ENCODE results near the gene KHK.
A peak's percentile ranks its signal among the peaks of the same experiment; 100 is the strongest.

Gene KHK

DNA sequence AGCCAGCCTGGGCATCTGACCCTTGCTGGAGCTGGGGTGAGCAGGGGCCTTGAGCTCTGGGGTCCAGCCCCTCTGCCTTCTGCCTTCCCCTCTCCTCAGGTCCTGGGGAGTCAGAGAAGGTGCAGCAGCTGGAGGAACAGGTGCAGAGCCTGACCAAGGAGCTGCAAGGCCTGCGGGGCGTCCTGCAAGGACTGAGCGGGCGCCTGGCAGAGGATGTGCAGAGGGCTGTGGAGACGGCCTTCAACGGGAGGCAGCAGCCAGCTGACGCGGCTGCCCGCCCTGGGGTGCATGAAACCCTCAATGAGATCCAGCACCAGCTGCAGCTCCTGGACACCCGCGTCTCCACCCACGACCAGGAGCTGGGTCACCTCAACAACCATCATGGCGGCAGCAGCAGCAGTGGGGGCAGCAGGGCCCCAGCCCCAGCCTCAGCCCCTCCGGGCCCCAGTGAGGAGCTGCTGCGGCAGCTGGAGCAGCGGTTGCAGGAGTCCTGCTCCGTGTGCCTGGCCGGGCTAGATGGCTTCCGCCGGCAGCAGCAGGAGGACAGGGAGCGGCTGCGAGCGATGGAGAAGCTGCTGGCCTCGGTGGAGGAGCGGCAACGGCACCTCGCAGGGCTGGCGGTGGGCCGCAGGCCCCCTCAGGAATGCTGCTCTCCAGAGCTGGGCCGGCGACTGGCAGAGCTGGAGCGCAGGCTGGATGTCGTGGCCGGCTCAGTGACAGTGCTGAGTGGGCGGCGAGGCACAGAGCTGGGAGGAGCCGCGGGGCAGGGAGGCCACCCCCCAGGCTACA, 4.4 kb upstream of the KHK start:
- DNase-seq (ENCODE audit: low spot score): no peak

DNA sequence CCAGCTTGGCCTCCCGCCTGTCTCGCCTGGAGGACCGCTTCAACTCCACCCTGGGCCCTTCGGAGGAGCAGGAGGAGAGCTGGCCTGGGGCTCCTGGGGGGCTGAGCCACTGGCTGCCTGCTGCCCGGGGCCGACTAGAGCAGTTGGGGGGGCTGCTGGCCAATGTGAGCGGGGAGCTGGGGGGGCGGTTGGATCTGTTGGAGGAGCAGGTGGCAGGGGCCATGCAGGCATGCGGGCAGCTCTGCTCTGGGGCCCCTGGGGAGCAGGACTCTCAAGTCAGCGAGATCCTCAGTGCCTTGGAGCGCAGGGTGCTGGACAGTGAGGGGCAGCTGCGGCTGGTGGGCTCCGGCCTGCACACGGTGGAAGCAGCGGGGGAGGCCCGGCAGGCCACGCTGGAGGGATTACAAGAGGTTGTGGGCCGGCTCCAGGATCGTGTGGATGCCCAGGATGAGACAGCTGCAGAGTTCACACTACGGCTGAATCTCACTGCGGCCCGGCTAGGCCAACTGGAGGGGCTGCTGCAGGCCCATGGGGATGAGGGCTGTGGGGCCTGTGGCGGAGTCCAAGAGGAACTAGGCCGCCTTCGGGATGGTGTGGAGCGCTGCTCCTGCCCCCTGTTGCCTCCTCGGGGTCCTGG, 3.7 kb upstream of the KHK start:
- DNase-seq (ENCODE audit: low spot score): no peak

DNA sequence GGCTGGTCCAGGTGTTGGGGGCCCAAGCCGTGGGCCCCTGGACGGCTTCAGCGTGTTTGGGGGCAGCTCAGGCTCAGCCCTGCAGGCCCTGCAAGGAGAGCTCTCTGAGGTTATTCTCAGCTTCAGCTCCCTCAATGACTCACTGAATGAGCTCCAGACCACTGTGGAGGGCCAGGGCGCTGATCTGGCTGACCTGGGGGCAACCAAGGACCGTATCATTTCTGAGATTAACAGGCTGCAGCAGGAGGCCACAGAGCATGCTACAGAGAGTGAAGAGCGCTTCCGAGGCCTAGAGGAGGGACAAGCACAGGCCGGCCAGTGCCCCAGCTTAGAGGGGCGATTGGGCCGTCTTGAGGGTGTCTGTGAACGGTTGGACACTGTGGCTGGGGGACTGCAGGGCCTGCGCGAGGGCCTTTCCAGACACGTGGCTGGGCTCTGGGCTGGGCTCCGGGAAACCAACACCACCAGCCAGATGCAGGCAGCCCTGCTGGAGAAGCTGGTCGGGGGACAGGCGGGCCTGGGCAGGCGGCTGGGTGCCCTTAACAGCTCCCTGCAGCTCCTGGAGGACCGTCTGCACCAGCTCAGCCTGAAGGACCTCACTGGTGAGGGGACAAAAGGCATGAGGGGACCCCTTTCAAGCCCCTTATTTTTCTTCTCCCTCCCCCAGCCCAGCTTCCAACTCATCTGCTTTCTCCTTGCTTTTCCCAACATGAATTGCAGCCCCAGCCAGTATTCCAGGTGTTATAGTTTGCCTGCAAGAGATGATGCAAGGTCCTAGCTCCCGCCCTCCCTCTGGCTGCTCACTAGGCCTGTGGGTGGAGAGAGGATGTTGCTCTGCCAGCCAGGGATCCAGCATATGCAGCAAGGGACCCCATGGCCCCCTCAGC, 2.9 kb upstream of the KHK start:
- no peak for DNase-seq (ENCODE audit: low spot score)

DNA sequence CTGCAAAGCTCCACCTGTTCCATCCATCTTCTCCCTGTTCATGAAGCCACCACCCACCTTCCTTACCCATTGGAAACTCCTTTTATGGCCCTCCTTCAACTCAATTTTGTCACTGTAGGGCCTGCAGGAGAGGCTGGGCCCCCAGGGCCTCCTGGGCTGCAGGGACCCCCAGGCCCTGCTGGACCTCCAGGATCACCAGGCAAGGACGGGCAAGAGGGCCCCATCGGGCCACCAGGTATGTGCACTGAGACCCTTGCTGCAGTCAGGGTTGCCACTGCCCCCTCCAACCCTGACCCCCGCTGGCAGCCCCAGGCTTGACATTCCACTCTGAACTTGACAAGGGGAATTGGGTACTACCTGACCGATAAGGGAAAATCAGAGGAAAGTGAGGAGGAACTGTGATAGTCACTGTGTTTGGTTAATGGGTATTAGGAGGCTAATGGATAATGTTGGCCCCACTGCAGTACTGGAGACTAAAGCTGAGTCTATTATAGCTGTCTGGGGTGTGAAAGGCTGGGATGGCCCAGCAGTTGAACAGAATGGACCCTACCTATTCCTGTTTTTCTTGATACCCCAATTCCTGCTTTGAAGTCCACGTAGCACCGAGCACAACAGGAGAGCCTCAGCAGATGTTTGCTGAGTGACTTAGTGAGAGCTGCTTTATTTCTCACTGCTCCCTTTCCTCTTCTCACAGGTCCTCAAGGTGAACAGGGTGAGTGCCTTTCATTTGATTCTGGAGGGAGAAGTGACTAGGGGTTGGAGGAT, 2.1 kb upstream of the KHK start:
- DNase-seq (ENCODE audit: low spot score): no peak

DNA sequence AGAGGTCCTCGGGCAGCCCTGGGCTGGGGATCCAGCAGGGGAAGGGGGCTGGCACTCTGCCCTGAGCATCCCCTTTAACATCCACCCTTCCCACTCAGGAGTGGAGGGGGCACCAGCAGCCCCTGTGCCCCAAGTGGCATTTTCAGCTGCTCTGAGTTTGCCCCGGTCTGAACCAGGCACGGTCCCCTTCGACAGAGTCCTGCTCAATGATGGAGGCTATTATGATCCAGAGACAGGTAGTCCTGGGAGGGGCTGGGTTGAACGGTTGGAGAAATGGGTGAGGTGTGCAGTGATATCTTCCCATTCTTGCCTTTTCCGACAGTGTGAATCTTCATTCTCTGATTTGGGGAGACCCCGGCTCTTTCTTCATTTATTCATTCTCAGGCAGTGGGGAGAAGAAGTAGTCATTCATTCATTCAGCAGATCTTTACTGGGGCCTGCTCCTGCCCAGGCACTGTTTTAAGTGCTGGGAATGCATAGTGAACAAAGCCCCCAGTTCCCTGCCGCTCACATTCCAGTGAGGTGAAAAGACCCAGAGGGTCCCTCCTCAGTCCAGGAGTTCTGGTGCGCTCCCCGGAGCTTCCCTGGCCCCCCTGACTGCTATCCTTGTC, 1.4 kb upstream of the KHK start:
- no peak for DNase-seq (ENCODE audit: low spot score)

DNA sequence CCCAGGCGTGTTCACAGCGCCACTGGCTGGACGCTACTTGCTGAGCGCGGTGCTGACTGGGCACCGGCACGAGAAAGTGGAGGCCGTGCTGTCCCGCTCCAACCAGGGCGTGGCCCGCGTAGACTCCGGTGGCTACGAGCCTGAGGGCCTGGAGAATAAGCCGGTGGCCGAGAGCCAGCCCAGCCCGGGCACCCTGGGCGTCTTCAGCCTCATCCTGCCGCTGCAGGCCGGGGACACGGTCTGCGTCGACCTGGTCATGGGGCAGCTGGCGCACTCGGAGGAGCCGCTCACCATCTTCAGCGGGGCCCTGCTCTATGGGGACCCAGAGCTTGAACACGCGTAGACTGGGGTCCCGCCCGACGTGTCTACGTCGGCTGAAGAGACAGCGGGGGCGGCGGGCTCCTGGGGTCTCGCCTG, 891 bp upstream of the KHK start:
- DNase-seq (ENCODE audit: low spot score): peak; percentile 65

DNA sequence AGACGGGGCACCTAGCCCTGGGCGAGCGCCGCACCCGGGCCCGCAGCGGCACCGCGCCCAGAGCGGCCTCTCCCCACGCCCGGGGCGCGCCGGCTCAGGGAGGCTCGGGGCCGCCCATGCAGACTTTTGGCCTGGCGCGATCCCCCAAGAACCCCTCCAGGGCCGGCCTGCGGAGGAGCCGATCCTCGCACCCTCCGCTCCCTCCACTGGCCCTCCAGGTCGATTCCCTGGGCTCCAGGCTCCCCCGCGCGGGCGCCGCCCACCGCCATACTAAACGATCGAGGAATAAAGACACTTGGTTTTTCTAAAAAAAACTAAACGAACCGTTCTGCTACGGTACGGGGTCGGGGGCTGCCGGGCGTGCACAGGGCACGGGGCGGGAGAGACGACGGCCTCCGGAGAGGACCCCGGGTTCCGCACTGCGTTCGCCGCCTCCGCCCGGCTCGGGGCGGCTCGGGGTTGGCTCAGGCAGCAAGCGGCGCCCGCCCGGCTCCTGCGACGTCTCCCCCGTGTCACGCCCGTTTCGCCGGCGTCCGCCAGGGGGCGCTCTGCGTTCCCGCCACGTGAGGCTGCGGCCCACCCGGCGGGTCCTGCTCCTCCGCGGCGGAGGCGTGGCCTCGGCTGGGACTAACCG, 365 bp upstream of the KHK start:
- DNase-seq (ENCODE audit: low spot score): peak; percentile 95

DNA sequence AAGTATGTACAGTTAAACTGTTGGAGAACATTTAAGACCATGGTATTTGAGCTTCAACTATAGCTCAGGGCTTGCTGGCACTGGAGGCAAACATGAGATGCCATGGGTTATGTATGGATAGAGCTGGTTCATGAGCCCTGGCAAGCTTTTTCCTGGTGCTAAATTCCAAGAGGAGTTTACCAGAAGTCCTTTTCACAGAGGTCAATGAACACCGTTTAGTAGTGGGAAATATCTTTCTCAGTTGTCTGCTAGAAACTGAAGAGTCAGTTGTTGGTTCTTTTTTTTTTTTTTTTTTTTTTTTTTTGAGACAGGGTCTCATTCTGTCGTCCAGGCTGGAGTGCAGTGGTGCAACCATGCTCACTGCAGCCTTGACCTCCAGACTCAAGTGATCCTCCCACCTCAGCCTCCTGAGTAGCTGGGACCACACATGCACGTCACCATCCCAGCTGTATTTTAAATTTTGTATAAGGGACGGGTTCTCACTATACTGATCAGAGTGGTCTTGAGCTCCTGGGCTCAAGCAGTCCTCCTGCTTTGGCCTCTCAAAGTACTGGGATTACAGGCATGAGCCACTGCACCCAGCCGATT, 1.3 kb downstream of the KHK start:
- no peak for DNase-seq (ENCODE audit: low spot score)

DNA sequence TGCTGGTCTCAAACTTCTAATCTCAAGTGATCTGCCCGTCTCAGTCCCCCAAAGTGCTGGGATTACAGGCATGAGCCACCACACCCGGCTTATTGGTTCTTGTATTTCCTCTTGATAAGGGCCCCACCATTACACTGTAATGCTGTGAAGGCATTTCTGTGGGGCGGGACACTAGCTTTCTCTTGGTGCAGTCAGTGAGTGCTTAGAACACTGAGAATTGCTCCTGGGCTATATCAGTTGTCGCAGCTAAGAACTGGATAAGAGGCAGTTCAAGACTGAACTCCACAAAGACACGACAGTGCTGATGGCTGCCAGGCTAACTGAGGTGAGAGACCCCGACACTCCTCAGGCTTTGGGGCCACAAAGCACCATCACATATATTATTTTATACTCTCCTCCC, 2.1 kb downstream of the KHK start:
- no peak for DNase-seq (ENCODE audit: low spot score)

DNA sequence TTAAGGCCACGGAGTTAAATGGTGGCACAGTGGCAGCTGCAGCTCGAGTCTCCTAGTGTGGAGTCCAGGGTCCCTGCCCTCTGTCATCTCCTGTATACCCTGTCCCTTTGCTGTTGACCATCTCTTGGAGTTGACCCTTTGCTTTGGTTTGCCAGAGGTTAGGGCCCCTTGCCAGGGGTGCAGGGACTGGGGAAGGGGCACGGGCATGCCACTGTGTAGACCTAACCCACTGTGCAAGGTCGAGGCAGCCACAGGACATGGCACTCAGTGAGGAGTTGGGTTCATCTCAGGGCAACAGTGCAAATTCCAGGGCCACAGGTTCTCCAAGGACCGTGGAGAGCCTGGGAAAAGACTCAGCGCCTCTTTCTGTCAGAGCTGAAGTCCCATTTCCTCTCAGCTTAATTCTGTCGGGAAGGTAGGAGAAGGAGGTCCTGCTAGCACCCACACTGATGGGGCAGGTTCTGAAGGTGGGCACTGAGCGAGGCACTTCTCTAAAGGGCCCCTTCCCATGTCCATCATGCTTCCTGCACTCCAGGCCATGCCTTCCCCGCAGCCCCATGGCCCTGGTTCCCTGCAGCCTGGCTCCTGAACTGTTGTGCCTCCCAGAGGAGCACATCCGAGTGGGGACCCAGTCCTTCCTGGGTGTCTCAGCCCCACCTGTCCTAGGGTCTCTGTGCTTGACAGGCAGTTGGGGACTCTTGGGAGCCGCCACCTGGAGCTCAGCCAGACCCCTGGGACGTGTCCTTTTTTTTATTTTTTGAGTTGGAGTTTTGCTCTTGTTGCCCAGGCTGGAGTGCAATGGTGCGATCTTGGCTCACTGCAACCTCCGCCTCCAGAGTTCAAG, 2.8 kb downstream of the KHK start:
- no peak for DNase-seq (ENCODE audit: low spot score)

DNA sequence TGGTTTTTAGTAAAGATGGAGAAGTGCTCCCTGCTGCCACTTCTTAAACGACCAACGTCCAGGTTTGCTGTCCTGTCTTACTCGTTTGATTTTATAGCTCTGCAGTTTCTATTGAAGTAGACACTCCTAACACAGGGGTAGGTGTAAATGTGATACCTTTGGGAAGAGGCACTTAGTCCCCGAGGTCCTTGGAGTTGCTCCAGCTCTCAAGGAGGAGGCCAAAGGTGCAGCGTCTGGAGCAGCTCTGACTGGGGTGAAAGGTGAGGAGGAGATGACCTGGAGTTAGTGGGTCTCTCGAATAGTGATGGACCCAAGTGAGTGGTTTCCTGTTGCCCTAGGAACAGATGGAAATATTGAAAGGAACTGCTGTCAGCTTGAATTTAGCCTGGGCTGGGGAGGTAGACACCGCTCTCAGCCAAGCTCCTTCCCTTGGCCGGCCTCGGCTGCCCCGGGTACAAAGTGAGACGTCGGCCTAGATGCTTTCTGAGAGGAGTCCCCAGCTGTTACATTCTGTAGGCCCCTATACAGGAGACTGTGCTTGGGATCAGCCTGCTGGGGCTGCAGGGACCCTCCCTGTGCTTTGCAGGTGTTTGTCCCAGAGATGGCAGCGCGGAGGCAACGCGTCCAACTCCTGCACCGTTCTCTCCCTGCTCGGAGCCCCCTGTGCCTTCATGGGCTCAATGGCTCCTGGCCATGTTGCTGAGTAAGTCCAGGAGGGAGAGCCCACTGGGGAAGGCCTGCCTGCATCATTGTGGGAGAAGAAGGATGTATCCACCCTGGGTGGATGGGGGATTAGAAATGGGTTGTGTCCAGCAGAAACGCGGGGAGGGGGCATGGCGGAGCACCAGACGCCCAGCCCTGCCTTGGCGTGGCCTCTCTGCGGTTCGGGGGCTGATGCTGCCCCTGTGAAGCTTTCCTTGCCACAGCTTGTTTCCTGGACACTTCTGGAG, 5.4 kb downstream of the KHK start:
- no peak for DNase-seq (ENCODE audit: low spot score)

DNA sequence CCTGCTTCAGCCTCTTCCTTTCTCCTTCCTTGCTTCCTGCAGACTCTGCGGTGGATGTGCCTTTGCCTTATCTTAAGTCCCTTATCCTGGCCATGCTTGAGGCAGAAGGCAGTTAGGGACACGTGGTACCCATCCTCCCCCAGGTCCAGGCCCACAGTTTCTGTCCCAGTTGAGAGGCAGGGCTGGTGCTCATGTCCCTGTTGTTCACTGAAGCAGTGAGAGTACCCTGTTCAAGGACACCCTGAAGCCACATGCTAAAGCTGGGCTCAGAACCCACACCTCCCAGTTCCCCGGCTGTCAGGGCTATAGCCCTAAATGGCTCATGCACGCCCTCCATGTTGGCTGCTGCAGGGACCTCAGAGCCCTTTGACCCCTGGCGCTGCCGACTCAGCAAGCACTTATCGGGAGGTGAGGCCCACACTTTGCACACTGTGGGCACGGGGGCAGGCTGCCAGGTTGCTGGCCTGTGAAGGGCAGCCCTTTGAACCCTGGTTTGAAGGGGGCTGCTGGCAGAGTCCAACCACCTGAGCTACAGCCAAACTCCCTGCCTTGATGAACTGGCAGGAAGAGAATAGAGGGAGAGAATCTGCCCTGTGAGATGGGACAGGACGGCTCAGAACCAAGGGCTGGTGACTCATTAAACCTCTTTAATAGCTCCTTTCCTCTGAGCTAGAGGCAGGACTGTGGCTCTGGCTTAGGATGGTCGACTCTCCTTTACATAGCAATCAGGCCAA, 6.3 kb downstream of the KHK start:
- DNase-seq (ENCODE audit: low spot score): no peak

DNA sequence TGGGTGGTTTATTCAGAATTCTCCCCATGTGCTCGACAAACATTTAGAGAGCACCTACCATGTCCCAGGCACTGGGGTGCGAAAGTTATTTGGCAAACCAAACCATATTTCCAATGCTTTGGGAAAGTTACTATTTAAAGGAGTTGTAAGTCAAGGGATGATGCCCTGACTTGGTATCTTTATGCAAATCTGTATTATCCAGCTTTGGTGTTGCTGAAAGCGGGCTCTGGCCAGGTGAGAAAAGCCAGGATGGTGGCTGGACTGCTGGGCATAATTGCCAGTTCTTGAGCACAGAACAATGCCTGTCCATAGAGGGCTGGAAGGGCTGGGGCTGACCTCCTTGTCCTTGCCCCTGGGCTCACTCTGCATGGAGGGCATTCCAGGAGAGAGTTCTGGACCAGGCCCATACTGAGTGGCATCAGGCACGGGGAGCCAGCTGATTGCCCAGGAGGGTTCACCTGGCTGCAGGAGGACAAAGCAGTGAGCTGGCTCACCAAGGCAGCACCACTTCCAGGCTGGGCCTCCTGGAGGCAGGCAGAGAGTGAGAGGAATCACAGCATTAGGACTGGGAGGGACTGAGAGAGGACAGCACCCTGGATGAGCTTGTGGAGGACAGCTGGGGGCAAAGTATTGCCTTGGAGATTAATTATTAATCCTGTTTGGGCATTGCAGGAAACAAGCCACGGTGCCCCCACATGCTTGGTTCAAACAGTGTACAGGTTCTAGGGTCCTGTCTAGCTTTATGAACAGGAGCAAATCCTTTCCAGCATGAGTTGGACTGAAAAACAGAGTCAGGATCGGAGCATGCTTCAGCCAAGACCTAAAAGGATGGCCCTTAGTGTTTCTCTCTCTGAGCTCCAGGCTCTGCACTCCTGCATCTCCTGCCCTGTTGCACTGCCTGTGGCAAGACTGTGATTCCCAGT, 7.1 kb downstream of the KHK start:
- DNase-seq (ENCODE audit: low spot score): no peak

DNA sequence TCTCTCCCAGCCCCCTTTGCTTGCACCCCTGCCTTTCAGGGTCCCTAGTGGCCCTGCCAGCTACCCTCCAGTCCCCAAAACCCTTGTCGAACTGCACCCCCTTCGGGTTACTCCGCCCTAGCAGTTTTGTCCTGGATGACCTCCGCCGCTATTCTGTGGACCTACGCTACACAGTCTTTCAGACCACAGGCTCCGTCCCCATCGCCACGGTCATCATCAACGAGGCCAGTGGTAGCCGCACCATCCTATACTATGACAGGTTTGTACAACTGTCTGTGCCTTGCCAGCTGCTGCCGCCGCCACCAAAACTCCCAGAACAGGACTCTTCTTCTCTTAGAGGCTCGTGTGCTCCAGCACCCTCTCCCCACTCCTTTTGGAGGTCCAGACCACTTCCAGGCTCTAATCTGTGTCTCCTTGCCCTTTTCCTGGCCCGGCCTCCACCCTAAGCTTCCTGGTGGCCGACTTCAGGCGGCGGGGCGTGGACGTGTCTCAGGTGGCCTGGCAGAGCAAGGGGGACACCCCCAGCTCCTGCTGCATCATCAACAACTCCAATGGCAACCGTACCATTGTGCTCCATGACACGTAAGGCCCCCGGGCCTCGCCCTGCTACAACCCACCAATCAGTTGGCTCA, 7.9 kb downstream of the KHK start:
- no peak for DNase-seq (ENCODE audit: low spot score)

DNA sequence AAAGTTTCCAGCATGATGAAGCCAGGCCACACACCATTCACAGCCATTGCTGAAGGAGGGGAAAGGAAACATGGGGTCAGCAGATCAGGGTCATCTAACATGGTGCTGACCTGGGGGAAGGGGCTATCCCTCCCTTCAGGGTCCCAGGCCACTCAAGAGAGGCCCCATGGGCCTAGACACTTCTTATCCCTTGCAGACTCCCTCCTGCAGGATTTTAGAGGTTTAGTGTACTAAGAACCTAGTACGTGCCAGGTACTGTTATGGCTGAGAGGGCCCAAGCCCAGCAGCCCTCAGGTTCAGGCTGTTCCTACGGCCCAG, 8.8 kb downstream of the KHK start:
- DNase-seq (ENCODE audit: low spot score): no peak

Measured in putamen (tissue), 1 donor.